Subcutaneous adipose tissue (tissue), 4 donors: ENCODE data around the gene FGD2. TPM values are rescaled to one million over a fixed set of nuclear protein-coding genes. Genes with fewer than 3 reads are reported as not detected.

Experiments used
- CTCF ChIP-seq: fragments of 450-650 bp; IDR thresholded peaks from one replicate; pipeline ENCODE4 v1.5.1; 2016; ENCODE audit warnings: low read depth, mild to moderate bottlenecking, control low read depth, antibody characterized with exemption, moderate library complexity
- total RNA-seq, 4 donors: library from RNA; depleted of rRNA; stranded (reverse); fragments of >200 nt; gene quantifications; one replicate each; pipeline ENCODE4 v1.1.0, GENCODE V29; 2016

The FGD2 gene
- total RNA-seq, 4 donors from 2014 or later = 37.3 to 102 (median 54.3) TPM

DNA sequence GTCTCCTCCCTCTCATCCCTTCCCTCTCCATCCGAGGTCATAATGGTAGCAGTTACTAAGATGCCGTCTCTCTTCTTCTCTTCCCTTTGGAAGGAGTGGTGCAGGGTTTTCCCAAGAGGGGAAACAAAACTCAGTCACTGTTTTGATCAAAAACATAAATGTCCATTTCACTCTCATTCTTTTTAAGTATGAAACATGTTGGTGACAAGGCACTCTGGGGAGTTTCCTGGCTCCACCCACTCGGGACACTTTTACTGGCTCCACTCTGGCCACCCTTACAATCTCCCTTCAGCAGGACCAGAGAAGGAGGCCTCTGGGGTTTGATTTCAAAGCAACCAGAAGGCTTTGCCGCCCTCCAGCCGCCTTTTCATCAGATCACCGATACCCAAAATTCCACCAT, 57.0 kb downstream of the FGD2 start:
- TF ChIP-seq CTCF = no peak

DNA sequence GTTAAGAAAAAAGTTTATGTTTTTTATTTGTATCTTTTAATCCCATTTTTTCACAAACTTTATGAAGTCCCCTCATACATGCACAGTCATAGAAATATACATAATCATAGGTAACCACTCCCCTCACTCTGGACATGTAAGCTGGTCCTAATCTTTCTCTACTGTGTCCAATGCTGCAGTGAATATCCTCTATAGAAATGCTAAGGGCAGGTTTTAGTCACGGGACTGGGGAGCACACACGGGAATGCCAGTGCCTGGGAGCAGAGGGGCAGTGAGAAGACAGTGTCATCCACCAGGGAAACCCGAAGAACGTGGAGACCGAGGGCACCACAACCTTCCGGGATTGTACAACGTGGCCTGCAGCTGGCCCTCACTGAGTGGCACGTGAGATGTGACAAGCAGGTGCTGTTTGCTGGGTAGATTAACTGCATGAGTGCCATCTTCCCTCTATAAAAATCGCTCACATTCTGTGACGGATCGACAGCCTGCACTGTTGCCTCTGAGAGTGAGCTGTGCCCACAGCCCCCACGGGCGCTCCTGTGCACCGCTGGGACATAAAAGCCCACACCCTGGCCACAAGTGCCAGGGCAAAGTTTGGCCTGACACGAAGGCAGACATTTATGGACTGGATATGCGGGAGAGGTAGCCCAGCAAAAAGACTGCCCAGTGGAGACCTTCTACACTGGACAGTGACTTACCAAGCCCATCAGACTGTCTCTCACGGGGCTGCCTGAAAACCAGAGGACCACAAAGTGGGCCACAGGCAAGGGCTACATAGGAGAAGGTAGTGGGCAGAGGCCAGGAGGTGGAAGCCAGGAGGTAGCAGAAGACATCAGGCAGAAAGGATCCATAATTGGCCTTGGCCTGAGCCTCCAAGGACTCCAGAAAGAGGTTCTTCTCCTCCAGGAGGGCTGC, 63.2 kb downstream of the FGD2 start:
- no peak for TF ChIP-seq CTCF

DNA sequence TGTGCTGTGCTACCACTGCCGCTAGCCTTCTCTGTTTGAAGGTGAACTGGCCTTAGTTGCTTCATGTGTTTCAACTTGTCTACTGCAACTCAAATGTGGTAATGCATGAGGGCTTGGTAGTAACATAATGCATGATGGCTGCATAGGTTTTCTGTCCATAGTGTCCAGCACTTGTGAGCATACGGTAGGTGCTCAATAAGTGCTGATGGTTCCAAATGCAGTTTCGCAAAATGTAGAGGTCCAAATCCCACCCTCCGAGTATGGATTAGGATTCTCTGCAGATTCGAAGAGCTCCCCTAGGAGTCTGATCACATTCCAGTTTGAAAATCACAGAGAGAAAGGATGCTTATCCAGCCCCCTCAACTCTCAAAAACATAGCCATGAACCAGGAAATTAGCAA, 64.2 kb downstream of the FGD2 start:
- TF ChIP-seq CTCF = no peak

- no peak for TF ChIP-seq CTCF
Observed at GRCh38 chr6:37072526-37072925, 67.1 kb downstream of the FGD2 start.

- TF ChIP-seq CTCF = no peak
Observed at GRCh38 chr6:37074053-37074827, 68.8 kb downstream of the FGD2 start.

GRCh38 chr6:37077191-37077904, 71.9 kb downstream of the FGD2 start:
- TF ChIP-seq CTCF = no peak

GRCh38 chr6:37077905-37078296, 72.4 kb downstream of the FGD2 start:
- TF ChIP-seq CTCF = no peak
